GM19463 (cell line): ENCODE measurements around the gene CCR3.

Experiments
- ATAC-seq: cut with Tn5 transposase; IDR thresholded peaks from one replicate; pipeline ENCODE4 v1.9.1; 2021; ENCODE audit warnings: mild to moderate bottlenecking, moderate library complexity; ENCODE audit not compliant: unreplicated experiment

The CCR3 gene

GRCh38 chr3:46218196-46218709 lies 24.0 kb upstream of the CCR3 start:
- ATAC-seq: no peak

DNA sequence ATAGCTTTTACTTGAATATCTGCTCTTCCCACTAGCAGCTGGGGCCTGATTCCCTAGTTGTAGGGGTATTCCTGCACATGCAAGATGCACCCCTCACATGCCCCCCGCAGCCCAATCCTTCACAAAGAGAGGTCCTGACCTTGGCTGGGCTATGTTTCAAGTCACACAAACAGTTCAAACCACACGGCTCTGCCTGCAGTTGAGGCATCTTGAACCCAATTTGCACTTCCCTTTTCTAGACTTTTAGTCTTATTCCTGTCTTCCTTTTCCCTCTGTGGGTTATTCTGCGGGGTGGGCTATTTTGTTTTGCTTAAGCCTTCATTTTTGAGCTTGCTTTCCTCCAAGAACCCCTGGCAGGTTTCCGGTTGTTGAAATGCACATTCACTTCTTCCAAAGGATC lies 20.9 kb upstream of the CCR3 start:
- no peak for ATAC-seq

DNA sequence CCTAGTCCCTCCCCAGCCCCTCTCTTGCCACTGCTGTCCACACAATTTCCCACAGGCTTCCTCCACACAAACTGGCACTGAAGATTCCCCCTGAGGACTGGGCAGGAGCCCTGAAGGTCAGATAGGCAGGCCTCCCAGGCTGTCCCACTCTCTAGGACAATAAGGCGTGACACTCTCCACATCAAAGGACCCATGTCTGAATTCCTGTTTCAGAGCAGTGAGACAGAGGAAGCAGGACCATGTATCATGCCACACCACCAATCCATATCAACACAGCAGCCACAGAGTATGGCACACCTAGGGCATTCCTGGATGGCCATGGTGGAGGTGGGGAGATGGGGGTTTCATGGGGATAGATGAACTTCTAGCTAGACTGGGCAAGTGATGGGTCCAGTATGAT lies 20.3 kb upstream of the CCR3 start:
- ATAC-seq: no peak

- no peak for ATAC-seq
Measured at GRCh38 chr3:46222435-46223161, 19.7 kb upstream of the CCR3 start.

DNA sequence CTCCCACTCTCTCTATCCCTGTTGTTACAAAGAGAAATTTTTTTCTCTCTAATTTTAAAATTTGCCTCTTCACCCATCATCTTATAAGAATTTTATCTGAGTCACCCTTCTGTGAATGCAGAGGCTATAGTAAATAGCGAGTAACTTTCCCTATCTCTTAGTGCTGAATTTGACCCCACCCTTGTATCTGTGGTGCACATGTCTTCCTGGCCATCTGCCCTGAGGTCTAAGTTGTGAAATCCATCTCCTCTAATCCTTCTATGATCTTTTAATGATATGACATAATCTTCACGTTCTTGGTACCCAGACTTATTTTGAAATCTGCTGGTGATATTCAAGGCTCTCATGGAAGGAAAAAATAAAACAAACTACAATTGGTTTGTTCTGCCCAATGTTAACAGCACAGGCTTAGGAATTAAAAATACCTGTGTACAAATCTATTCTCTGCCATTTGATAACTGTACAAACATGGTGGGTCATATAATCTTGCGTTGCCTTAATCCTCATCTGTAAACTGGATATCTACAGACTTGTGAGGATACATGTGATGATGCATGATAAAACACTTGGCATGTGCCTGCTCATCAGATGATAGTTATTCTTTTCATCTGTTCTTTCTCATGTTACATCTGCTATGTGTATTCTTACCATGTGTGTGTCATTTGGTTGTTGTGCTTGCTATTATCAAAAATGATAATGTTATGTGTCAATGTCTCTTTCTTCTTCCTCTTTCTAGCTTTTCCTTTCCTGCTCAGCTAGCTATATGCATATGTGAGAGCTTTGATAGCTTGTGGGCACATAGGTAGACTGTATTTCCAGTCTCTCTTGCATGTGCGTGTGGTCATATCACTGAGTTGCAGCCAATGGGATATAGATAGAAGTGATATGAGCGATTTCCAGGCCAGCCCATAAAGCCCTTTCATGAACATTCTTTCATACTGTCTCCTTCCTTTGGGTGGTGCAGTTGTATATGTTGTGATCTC lies 13.7 kb upstream of the CCR3 start:
- ATAC-seq: no peak

DNA sequence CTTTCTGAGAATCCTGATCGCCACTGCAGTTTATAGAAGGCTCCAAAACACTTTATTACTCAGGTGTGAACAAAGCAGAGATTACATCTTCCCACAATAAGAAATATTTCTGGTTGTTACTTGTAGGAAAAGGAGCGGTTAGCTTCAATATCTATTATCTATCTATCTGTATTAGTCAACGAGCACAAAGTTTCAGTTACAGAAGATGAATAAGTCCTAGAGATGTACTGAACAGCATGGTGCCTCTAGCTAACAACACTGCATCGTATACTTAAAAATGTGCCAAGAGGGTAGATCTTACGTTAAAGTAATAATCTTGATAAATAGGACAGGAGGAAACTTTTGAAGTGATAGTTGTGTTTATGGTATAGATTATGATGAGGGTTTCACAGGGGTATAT lies 10.9 kb upstream of the CCR3 start:
- ATAC-seq: no peak

DNA sequence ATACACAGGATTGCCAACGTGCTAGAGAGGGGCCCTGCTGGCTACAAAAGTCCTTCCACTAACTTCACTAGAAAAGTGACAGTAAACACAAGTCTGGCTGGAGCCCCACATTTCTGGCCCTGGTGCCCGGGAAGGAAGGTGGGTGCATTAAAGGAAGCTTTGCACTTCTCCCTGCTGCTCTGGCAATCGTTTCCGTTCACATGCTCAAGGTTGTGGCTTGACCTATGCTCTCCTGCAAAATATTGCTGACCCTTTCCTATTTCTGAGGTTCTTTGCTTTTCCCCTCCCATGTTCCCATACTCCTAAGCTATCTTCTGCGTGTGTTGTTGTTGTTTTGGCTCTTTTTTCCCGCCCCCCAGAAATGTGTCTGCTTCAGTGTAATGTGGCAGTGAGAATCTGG lies 9.1 kb upstream of the CCR3 start:
- no peak for ATAC-seq

DNA sequence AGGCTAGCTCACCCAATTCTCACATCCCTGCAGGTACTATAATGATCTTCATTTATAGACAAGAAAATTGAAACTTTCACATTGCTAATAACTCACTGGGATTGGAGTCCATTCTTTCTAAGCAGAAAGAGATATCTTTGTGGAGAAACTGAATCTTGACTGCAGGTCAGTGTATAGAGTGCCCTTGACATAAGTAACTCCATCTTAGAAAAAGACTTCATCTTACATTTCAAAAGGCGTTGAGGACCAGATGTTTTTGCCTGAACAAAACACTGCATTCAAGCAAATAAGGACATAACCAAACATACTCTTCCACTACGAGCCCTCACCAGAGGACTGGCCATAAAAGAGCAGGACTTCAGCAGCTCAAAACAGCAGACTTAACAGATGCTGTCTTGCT lies 6.8 kb upstream of the CCR3 start:
- ATAC-seq: no peak

- no peak for ATAC-seq
Measured at GRCh38 chr3:46236294-46237054, 5.8 kb upstream of the CCR3 start.

DNA sequence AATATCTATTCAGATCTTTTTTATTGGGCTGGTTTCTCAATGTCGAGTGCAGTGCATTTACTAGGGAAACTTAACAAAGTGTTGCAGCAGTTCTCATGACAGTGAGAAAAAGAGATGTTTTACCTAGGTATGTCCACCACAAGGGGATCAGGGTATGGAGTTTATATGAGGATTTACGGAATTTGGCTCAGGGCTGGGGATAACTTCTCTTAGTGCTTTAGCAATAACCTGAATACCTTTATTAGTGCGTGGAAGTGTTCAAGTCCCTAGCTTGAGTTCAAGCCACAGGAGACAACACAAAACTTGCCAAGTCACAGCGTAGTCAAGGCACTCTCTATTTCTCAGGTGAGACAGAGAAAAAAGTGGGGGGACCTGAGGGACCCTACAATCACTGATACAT lies 3.9 kb upstream of the CCR3 start:
- no peak for ATAC-seq

GRCh38 chr3:46239301-46239938 lies 2.8 kb upstream of the CCR3 start:
- ATAC-seq: no peak

DNA sequence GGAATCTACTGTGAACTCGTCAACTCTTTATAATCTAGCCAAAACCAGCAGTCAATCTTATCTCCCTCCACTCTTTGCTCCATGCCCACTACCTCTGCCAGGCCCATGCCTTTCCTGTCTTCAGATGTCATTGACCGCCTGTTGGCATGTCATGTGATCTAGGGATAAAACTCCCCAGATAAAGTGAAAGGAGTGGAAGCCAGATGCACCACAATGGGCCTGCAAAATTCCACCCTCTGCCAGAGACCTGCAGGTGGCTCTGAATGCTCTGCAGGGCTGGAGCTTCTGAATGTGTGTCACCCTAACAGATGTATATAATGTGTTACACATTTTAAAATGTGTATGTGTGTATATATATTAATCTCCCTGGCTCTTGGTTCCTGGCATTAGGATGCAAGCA lies 2.3 kb upstream of the CCR3 start:
- no peak for ATAC-seq

DNA sequence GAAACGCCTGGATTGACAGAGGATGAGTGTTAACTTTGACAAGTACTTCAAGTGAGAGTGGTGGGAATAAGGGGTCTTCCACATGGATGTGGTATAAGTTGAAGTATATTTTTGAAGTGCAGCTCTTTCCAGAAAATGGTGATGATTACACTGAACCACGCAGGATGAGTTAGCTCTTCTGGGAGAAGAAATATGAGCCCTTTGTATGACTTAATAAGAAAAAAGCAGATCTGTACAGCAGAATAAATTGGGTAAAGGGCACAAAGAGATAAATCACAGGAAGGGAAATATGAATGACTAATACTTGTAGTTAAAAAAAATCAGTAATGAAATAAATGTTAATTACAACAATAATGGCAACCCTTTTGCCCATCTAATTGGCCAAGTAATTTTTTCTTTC lies 1.3 kb downstream of the CCR3 start:
- ATAC-seq: no peak

DNA sequence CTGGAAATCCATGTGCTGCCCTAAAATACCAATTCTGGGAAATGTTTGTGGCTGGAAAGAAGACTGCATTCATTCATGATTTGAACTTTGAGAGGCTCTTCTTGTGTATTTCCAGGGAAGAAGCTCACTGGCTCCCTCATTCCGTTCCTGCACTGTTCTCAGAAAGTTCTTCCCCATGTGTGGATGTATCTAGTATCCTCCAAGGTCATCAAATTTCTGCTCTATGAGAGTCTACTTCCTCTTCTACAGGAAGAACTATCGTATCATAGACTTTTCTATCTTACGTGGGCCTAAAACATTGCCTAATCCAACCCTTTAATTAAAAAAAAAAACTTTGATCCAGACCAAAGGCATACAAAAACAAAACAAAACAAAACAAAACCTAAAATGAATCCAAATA lies 2.9 kb downstream of the CCR3 start:
- no peak for ATAC-seq

- no peak for ATAC-seq
Measured at GRCh38 chr3:46252980-46253379, 10.7 kb downstream of the CCR3 start.

DNA sequence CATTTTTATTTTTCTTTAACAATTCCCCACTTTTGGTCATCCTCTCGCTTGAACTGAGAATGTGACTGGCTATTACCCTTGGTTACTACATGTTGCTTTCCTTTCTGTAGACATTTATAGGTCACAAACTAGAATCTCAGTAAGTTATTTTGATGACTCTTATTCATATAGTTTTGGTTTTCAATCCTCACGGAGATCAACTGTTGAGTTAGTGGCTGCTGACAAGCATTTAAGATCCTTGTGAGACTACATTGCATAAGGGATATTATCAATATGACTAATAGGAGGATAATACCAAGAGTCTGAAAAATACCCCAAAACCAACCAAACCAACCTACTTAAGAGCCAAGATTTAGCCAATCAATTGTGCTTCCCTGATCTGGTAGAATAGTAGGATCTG lies 16.3 kb downstream of the CCR3 start:
- no peak for ATAC-seq

GRCh38 chr3:46261926-46262594 lies 19.8 kb downstream of the CCR3 start:
- ATAC-seq: no peak

- no peak for ATAC-seq
Measured at GRCh38 chr3:46264002-46264401, 21.7 kb downstream of the CCR3 start.

- ATAC-seq: no peak
Measured at GRCh38 chr3:46266598-46266997, 24.3 kb downstream of the CCR3 start.

- no peak for ATAC-seq
Measured at GRCh38 chr3:46269556-46269955, 27.3 kb downstream of the CCR3 start.
